ENCODE data around the gene CAB39.

GRCh38 chr2:230809015-230809414, 96.4 kb downstream of the CAB39 start:
- TF ChIP-seq POLR2A (IDR thresholded peaks at IDR 0.05), result no peak
- no peak for TF ChIP-seq CTCF (IDR thresholded peaks at IDR 0.05)
